ENCODE results near the gene GARIN1A. TPM values are rescaled to one million over a fixed set of nuclear protein-coding genes. Genes with fewer than 3 reads are reported as not detected.

The GARIN1A gene
- total RNA-seq, 1 experiment from 2014 or later: 0.57 TPM

- Histone ChIP-seq H3K36me3 (ENCODE audit: low read depth) (no peaks in the 10 kb centered on the region), H3K9me2 (ENCODE audit: insufficient read depth) (no peaks in the 10 kb centered on the region), H3K4me1 (replicated peaks; ENCODE audit: insufficient read depth) (peaks cover 10% of the 10 kb centered on the region), H3K4me2 (no peak overlapping the region), H3K4me3 (no peak overlapping the region), H4K20me1 (ENCODE audit: insufficient read depth) (no peaks in the 10 kb centered on the region), H2AFZ (no peak overlapping the region), H3K27ac (no peak overlapping the region), H3F3A (ENCODE audit: insufficient read depth, low read depth) (no peaks in the 10 kb centered on the region; the same call in 1 of the 2 replicates), H3K9me3 (ENCODE audit: insufficient read depth, low read depth) (peaks cover 9% of the 10 kb centered on the region), H3K79me2 (ENCODE audit: low read depth) (no peaks in the 10 kb centered on the region), H3K27me3 (ENCODE audit: insufficient read depth, low read depth) (no peaks in the 10 kb centered on the region)
- DNase-seq: peak in 1 of 2 experiments; percentile 59
- TF ChIP-seq EZH2 (IDR thresholded peaks at IDR 0.05; ENCODE audit: low read depth) (no peak), CTCF (conservative IDR thresholded peaks at IDR 0.05) (no peak)
- no TSS peak for BruUV-seq (replicated peaks)
- ChIA-PET CTCF (no interaction called here), POLR2A (ENCODE audit: unreplicated experiment) (no interaction called here)
- intact Hi-C loops (cut with micrococcal nuclease; ENCODE audit: unreplicated experiment): loop anchor here (5.0 kb wide), 1 partner anchor 35 kb away; no protein-coding TSS in a partner anchor
Measured at GRCh38 chr7:128697302-128697905, 25.3 kb downstream of the GARIN1A start.

- H3K36me3 ChIP-seq (ENCODE audit: low read depth): no peaks in the 10 kb centered on the region
- BruUV-seq (replicated peaks): no TSS peak
- intact Hi-C loops (cut with micrococcal nuclease; ENCODE audit: unreplicated experiment): loop anchor here (5.0 kb wide), 1 partner anchor 37 kb away; no protein-coding TSS in a partner anchor
Measured at GRCh38 chr7:128699196-128699712, 27.2 kb downstream of the GARIN1A start.

GRCh38 chr7:128699895-128700294 is 27.8 kb downstream of the GARIN1A start:
- H4K20me1 ChIP-seq (ENCODE audit: insufficient read depth): no peaks in the 10 kb centered on the region
- H3K4me1 ChIP-seq (replicated peaks; ENCODE audit: insufficient read depth): peaks cover 10% of the 10 kb centered on the region
- H3K27ac ChIP-seq: no peak overlapping the region
- no peaks in the 10 kb centered on the region; the same call in 1 of the 2 replicates for H3F3A ChIP-seq (ENCODE audit: insufficient read depth, low read depth)
- no peak for DNase-seq
- POLR2A ChIA-PET (ENCODE audit: unreplicated experiment): interaction anchor here (0.6 kb wide), 1 partner anchor 41 kb away, joined by 5 read pairs; no protein-coding TSS in a partner anchor
- H3K27me3 ChIP-seq (ENCODE audit: insufficient read depth, low read depth): no peaks in the 10 kb centered on the region
- no peak overlapping the region for H2AFZ ChIP-seq
- no peak overlapping the region for H3K4me3 ChIP-seq
- no peak overlapping the region for H3K4me2 ChIP-seq
- intact Hi-C loops (cut with micrococcal nuclease; ENCODE audit: unreplicated experiment): loop anchor here (5.0 kb wide), 1 partner anchor 38 kb away; no protein-coding TSS in a partner anchor
- peaks cover 9% of the 10 kb centered on the region for H3K9me3 ChIP-seq (ENCODE audit: insufficient read depth, low read depth)
- BruUV-seq (replicated peaks): no TSS peak
- H3K79me2 ChIP-seq (ENCODE audit: low read depth): no peaks in the 10 kb centered on the region
- CTCF ChIA-PET: interaction anchor here (0.6 kb wide), 1 partner anchor 8 kb away, joined by 3 read pairs; no protein-coding TSS in a partner anchor
- H3K9me2 ChIP-seq (ENCODE audit: insufficient read depth): no peaks in the 10 kb centered on the region
- TF ChIP-seq EZH2 (IDR thresholded peaks at IDR 0.05; ENCODE audit: low read depth) (no peak), CTCF (conservative IDR thresholded peaks at IDR 0.05) (no peak)
- H3K36me3 ChIP-seq (ENCODE audit: low read depth): no peaks in the 10 kb centered on the region

More at GRCh38 chr7:128699196-128699712, 27.2 kb downstream of the GARIN1A start:
- no peak overlapping the region for H3K4me2 ChIP-seq
- H4K20me1 ChIP-seq (ENCODE audit: insufficient read depth): no peaks in the 10 kb centered on the region
- no peaks in the 10 kb centered on the region for H3K79me2 ChIP-seq (ENCODE audit: low read depth)
- ChIA-PET CTCF (interaction anchor here (0.6 kb wide), 1 partner anchor 9 kb away, joined by 3 read pairs; no protein-coding TSS in a partner anchor), POLR2A (ENCODE audit: unreplicated experiment) (interaction anchor here (0.6 kb wide), 1 partner anchor 42 kb away, joined by 5 read pairs; no protein-coding TSS in a partner anchor)
- H3K27ac ChIP-seq: no peak overlapping the region
- no peak overlapping the region for H3K4me3 ChIP-seq
- no peaks in the 10 kb centered on the region for H3K9me2 ChIP-seq (ENCODE audit: insufficient read depth)
- H3K9me3 ChIP-seq (ENCODE audit: insufficient read depth, low read depth): peaks cover 9% of the 10 kb centered on the region
- no peak overlapping the region for H2AFZ ChIP-seq
- TF ChIP-seq CTCF (conservative IDR thresholded peaks at IDR 0.05) (no peak), EZH2 (IDR thresholded peaks at IDR 0.05; ENCODE audit: low read depth) (no peak)
- no peaks in the 10 kb centered on the region for H3K27me3 ChIP-seq (ENCODE audit: insufficient read depth, low read depth)
- H3F3A ChIP-seq (ENCODE audit: insufficient read depth, low read depth): no peaks in the 10 kb centered on the region; the same call in 1 of the 2 replicates
- H3K4me1 ChIP-seq (replicated peaks; ENCODE audit: insufficient read depth): peaks cover 10% of the 10 kb centered on the region
- no peak for DNase-seq
